DND-41 (cell line): ENCODE data around the gene PRKCE.

Source experiments
- EZH2 ChIP-seq: IDR thresholded peaks from 3 replicates; pipeline ENCODE4 v1.6.1; 2012; ENCODE audit warnings: borderline replicate concordance, low read depth, mild to moderate bottlenecking, moderate library complexity, low read length, inconsistent platforms; ENCODE audit not compliant: severe bottlenecking
- TF ChIP-seq, protein P1 (sequence below): IDR thresholded peaks from 2 replicates; pipeline ENCODE4 v1.5.1; 2012; ENCODE audit warnings: borderline replicate concordance, low read length, moderate library complexity, mild to moderate bottlenecking; ENCODE audit not compliant: poor library complexity, severe bottlenecking; ENCODE audit errors: extremely low read depth

DNA sequence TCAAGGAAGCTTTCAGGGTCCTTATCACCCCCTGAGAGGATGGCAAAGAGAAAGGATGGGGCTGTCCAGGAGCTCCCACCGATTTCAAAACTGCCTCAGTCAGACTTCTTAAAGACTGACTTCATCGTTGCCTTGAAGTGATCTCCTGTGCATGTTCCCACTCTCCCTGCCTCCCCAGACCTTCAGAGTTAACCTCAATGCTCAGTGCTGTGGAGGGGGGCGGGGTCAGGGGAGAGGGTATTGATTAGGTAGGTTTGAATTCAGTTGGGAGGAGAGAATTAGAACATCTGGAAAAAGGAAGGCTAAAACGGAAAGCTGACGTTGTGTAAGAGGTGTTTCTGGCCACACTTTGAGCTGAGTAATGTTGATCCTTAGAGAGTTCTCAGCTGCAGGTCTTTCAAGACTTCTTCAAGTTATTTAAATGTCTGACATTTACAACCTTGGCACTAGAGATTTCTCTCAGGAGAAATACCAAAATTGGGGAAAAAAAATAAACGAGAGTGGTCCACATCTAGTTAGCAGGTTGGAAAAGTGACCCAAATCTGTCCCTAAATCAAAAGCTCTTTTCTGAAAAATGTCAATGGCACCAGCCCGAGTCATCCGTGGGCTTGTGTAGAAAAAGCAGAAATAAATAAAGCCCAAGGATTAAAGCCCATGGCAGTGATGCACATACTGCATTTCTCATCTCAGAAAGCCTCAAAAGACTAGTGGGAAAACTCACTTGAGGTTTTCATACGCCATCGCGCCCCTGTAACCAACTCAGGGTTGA, 511.0 kb downstream of the PRKCE start:
- TF ChIP-seq, protein P1, sequence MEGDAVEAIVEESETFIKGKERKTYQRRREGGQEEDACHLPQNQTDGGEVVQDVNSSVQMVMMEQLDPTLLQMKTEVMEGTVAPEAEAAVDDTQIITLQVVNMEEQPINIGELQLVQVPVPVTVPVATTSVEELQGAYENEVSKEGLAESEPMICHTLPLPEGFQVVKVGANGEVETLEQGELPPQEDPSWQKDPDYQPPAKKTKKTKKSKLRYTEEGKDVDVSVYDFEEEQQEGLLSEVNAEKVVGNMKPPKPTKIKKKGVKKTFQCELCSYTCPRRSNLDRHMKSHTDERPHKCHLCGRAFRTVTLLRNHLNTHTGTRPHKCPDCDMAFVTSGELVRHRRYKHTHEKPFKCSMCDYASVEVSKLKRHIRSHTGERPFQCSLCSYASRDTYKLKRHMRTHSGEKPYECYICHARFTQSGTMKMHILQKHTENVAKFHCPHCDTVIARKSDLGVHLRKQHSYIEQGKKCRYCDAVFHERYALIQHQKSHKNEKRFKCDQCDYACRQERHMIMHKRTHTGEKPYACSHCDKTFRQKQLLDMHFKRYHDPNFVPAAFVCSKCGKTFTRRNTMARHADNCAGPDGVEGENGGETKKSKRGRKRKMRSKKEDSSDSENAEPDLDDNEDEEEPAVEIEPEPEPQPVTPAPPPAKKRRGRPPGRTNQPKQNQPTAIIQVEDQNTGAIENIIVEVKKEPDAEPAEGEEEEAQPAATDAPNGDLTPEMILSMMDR = no peak
- no peak for TF ChIP-seq EZH2
